Fibroblast of lung (primary cell): ENCODE measurements around the gene CEP20. TPM values are rescaled to one million over a fixed set of nuclear protein-coding genes. Genes with fewer than 3 reads are reported as not detected.

Experiments
- DNase-seq, 2 donors: peaks; one replicate each; pipeline versions ENCODE4 v3.0.0 to v3.0.0-alpha.2; 2010; ENCODE audit warnings: low read depth in 2 of 2
- H2AFZ ChIP-seq: 2 replicates; pipeline ENCODE4 v1.5.1; 2012; ENCODE audit warnings: low read length, control low read depth, inconsistent platforms
- H3K27ac ChIP-seq: 2 replicates; pipeline ENCODE4 v1.5.1; 2011; ENCODE audit warnings: low read length, control low read depth; ENCODE audit not compliant: insufficient read depth
- H3K27me3 ChIP-seq: 2 replicates; pipeline ENCODE4 v1.5.1; 2011; ENCODE audit warnings: mild to moderate bottlenecking, low read length; ENCODE audit not compliant: control insufficient read depth, insufficient read depth
- H3K36me3 ChIP-seq: 2 replicates; pipeline ENCODE4 v1.5.1; 2011; ENCODE audit warnings: low read length; ENCODE audit not compliant: control insufficient read depth, insufficient read depth
- H3K4me1 ChIP-seq: 2 replicates; pipeline ENCODE4 v1.5.1; 2011; ENCODE audit warnings: low read length; ENCODE audit not compliant: control insufficient read depth, insufficient read depth; ENCODE audit errors: extremely low read depth
- H3K4me2 ChIP-seq: 2 replicates; pipeline ENCODE4 v1.5.1; 2011; ENCODE audit warnings: low read length, control low read depth; ENCODE audit not compliant: insufficient read depth; ENCODE audit errors: extremely low read depth
- H3K4me3 ChIP-seq, 4 experiments: fragments of 200-600 bp in 1 of 4; sonication (generic) in 1 of 4; replicated peaks in 1 of 4; 2 replicates each; pipeline ENCODE4 v1.5.1; 2011 to 2016; ENCODE audit warnings: low read length in 4 of 4, low read depth in 3 of 4, mild to moderate bottlenecking in 3 of 4, control low read depth in 2 of 4, inconsistent platforms in 1 of 4, mixed read lengths in 1 of 4; ENCODE audit not compliant: insufficient read depth in 1 of 4; ENCODE audit errors: control extremely low read depth in 1 of 4
- H3K79me2 ChIP-seq: 2 replicates; pipeline ENCODE4 v1.5.1; 2012; ENCODE audit warnings: mild to moderate bottlenecking, low read length, inconsistent platforms; ENCODE audit not compliant: control insufficient read depth, insufficient read depth
- H3K9ac ChIP-seq: 2 replicates; pipeline ENCODE4 v1.5.1; 2011; ENCODE audit warnings: mild to moderate bottlenecking, low read length, control low read depth; ENCODE audit not compliant: insufficient read depth
- H3K9me3 ChIP-seq: 2 replicates; pipeline ENCODE4 v1.5.1; 2012; ENCODE audit warnings: low read depth, low read length; ENCODE audit not compliant: control insufficient read depth, insufficient read depth
- H4K20me1 ChIP-seq: 2 replicates; pipeline ENCODE4 v1.5.1; 2011; ENCODE audit warnings: low read length; ENCODE audit not compliant: control insufficient read depth, insufficient read depth; ENCODE audit errors: extremely low read depth
- EZH2 ChIP-seq: IDR thresholded peaks from 2 replicates; pipeline ENCODE4 v1.5.1; 2012; ENCODE audit warnings: low read length, control low read depth, mild to moderate bottlenecking; ENCODE audit errors: missing control alignments
- polyA plus RNA-seq, 2 donors: library from polyadenylated mRNA; depleted of rRNA in 1 of 2; stranded (reverse) in 1 of 2; unstranded in 1 of 2; fragments of >200 nt; gene quantifications; 2 replicates each; pipeline ENCODE4 v1.2.1, GENCODE V29; 2011 to 2012; ENCODE audit warnings: missing spikeins in 1 of 2
- total RNA-seq: library from RNA; depleted of rRNA; stranded (reverse); fragments of >200 nt; gene quantifications from 2 replicates; pipeline ENCODE4 v1.2.1, GENCODE V29; 2014
- TF ChIP-seq, protein P1 (sequence below), 2 donors: IDR thresholded peaks in 1 of 2; conservative IDR thresholded peaks in 1 of 2; 1 replicate in 1 of 2; 2 replicates in 1 of 2; pipeline ENCODE4 v1.5.1; 2011 to 2012; ENCODE audit warnings: low read length in 2 of 2, control low read depth in 1 of 2, inconsistent platforms in 1 of 2, low read depth in 1 of 2, mild to moderate bottlenecking in 1 of 2

The CEP20 gene
- total and polyA plus RNA-seq, 2 donors (not counting 1 experiment from before 2014, with no cell fraction given), result 42.9 to 60.9 TPM

DNA sequence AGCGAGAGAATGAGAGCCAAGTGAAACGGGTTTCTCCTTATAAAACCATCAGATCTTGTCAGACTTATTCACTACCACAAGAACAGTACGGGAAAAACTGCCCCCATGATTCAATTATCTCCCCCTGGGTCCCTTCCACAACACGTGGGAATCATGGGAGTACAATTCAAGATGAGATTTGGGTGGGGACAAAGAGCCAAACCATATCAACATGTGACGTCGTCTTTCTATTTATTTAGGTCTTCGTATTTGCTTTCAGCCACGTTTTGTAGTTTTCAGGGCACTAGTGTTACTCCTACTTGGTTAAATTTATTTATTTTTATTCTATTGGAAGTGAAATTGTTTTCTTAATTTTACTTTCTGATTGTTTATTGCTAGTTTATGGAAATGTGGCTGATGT is 27.9 kb upstream of the CEP20 start:
- no peak for DNase-seq
- Histone ChIP-seq H3K36me3 (no peaks in the 10 kb centered on the region), H3K79me2 (no peaks in the 10 kb centered on the region), H3K27ac (no peak overlapping the region), H3K4me2 (no peak overlapping the region), H3K9ac (no peak overlapping the region), H3K27me3 (no peaks in the 10 kb centered on the region), H2AFZ (no peak overlapping the region), H3K4me1 (peaks cover 3% of the 10 kb centered on the region), H4K20me1 (no peaks in the 10 kb centered on the region), H3K4me3 (no peak overlapping the region), H3K9me3 (no peaks in the 10 kb centered on the region)
- no peak for TF ChIP-seq EZH2
- TF ChIP-seq, protein P1, sequence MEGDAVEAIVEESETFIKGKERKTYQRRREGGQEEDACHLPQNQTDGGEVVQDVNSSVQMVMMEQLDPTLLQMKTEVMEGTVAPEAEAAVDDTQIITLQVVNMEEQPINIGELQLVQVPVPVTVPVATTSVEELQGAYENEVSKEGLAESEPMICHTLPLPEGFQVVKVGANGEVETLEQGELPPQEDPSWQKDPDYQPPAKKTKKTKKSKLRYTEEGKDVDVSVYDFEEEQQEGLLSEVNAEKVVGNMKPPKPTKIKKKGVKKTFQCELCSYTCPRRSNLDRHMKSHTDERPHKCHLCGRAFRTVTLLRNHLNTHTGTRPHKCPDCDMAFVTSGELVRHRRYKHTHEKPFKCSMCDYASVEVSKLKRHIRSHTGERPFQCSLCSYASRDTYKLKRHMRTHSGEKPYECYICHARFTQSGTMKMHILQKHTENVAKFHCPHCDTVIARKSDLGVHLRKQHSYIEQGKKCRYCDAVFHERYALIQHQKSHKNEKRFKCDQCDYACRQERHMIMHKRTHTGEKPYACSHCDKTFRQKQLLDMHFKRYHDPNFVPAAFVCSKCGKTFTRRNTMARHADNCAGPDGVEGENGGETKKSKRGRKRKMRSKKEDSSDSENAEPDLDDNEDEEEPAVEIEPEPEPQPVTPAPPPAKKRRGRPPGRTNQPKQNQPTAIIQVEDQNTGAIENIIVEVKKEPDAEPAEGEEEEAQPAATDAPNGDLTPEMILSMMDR (conservative IDR thresholded peaks at IDR 0.05 in 1 of 2, IDR thresholded peaks at IDR 0.05 in 1 of 2; ENCODE audit: low read depth in 1 of 2, low read length in 2 of 2), result no peak

DNA sequence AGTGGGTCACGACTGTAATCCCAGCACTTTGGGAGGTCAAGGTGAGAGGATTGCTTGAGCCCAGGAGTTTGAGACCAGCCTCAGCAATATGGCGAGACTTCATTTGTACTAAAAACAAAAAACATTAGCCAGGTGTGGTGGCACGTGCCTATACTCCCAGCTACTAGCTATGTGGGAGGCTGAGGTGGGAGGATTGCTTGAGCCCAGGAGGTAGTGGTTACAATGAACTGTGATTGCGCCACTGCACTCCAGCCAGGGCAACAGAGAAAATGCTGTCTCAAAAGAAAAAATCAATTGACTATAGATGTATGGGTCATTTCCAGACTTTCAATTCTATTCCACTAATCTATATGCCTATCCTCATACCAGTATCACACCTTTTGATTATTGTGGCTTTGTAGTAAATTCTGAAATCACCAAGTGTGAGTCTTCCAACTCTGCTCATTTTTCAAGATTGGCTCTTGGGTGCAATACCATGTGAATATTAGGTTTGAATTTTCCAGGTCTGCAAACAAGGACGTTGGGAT is 27.2 kb upstream of the CEP20 start:
- Histone ChIP-seq H3K9me3 (no peaks in the 10 kb centered on the region), H3K4me3 (no peak overlapping the region), H3K9ac (no peak overlapping the region), H3K27ac (no peak overlapping the region), H3K79me2 (no peaks in the 10 kb centered on the region), H3K36me3 (no peaks in the 10 kb centered on the region), H3K4me2 (no peak overlapping the region), H4K20me1 (no peaks in the 10 kb centered on the region), H3K4me1 (peaks cover 3% of the 10 kb centered on the region), H2AFZ (no peak overlapping the region), H3K27me3 (no peaks in the 10 kb centered on the region)
- TF ChIP-seq, protein P1 (conservative IDR thresholded peaks at IDR 0.05 in 1 of 2, IDR thresholded peaks at IDR 0.05 in 1 of 2; ENCODE audit: low read depth in 1 of 2, low read length in 2 of 2), result no peak
- TF ChIP-seq EZH2, result no peak
- DNase-seq, result no peak

DNA sequence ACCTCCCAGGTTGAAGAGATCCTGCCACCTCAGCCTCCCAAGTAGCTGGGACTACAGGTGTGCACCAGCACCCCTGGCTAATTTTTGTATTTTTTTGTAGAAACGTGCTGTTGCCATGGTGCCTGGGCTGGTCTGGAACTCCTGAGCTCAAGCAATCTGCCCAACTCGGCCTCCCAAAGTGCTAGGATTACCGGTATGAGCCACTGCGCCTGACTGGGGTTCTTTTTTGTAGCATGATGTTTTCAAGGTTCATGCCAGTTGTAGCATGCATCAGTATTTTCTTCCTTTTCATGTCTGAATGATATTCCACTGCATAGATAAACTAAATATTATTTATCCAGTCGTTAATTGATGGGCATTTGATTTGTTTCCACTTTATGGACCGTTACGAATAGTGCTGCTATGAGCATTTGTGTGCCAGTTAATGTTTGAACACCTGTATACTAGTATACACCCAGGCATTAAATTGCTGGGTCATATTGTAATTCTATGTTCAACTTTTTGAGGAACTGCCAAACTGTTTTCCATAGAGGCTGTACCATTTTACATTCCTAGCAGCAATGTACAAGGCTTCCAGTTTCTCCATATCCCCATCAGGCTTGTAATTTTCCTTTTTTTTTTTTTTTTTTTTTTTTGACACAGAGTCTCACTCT is 24.8 kb upstream of the CEP20 start:
- TF ChIP-seq EZH2, result no peak
- TF ChIP-seq, protein P1 (conservative IDR thresholded peaks at IDR 0.05 in 1 of 2, IDR thresholded peaks at IDR 0.05 in 1 of 2; ENCODE audit: low read depth in 1 of 2, low read length in 2 of 2), result no peak
- DNase-seq, result no peak
- Histone ChIP-seq H3K27ac (no peak overlapping the region), H3K79me2 (no peaks in the 10 kb centered on the region), H3K36me3 (no peaks in the 10 kb centered on the region), H4K20me1 (no peaks in the 10 kb centered on the region), H3K4me2 (no peak overlapping the region), H2AFZ (no peak overlapping the region), H3K27me3 (no peaks in the 10 kb centered on the region), H3K4me3 (no peak overlapping the region), H3K9ac (no peak overlapping the region), H3K9me3 (no peaks in the 10 kb centered on the region), H3K4me1 (no peaks in the 10 kb centered on the region)
